HCT116 (cell line): ENCODE measurements around the gene MED31. TPM values are rescaled to one million over a fixed set of nuclear protein-coding genes. Genes with fewer than 3 reads are reported as not detected.

Source experiments
- ATAC-seq: fragments of 200-7000 bp; cut with Tn5 transposase; 2 replicates; pipeline ENCODE4 v1.9.1; 2020; ENCODE audit warnings: mild to moderate bottlenecking, moderate library complexity
- BruUV-seq: library from RNA; stranded (reverse); fragments of 400-500 nt; replicated peaks from 2 replicates; lab custom pipeline; 2021; lab: Mats Ljungman, UMichigan
- CTCF ChIA-PET: fragments of 300-600 bp; sonication (Branson Sonifier 250); formaldehyde crosslinking; loops from one replicate; lab custom pipeline; 2021; ENCODE audit warnings: antibody characterized with exemption; lab: Charles Lee
- POLR2A ChIA-PET: fragments of 300-600, 350-600 bp; sonication (Branson Sonifier 250); formaldehyde crosslinking; loops from one replicate; lab custom pipeline; 2021; ENCODE audit warnings: antibody characterized with exemption; lab: Charles Lee
- RAD21 ChIA-PET, 2 experiments: fragments of 300-600 bp; sonication (Branson Sonifier 250); formaldehyde crosslinking; loops; one replicate each; lab custom pipeline; 2023; ENCODE audit warnings: low total read pairs in 2 of 2; ENCODE audit not compliant: uncharacterized antibody in 2 of 2, unreplicated experiment in 2 of 2, low non-redundant PET in 1 of 2; lab: Charles Lee
- DNase-seq: peaks from one replicate; pipeline ENCODE4 v3.0.0-alpha.2; 2010; ENCODE audit warnings: low read depth, low spot score
- H2AFZ ChIP-seq: fragments of 200-600 bp; shearing (Covaris generic), sonication (generic); 2 replicates; pipeline ENCODE4 v1.6.1; 2017; ENCODE audit warnings: low read depth, mixed run types, mixed read lengths, antibody characterized with exemption, low read length; ENCODE audit not compliant: poor library complexity, severe bottlenecking
- H3K27ac ChIP-seq: 2 replicates; pipeline ENCODE4 v1.5.1; 2012; ENCODE audit warnings: low read depth, low read length
- H3K27me3 ChIP-seq: fragments of 200-600 bp; sonication (generic); 2 replicates; pipeline ENCODE4 v1.6.1; 2016; ENCODE audit warnings: mixed run types, low read length, mixed read lengths; ENCODE audit not compliant: insufficient read depth
- H3K36me3 ChIP-seq, 2 experiments: fragments of 200-500 bp in 1 of 2; fragments of 200-600 bp in 1 of 2; sonication (Bioruptor generic) in 1 of 2; sonication (generic) in 1 of 2; 2 replicates each; pipeline versions ENCODE4 v1.5.1 to v1.6.1; 2014 to 2016; ENCODE audit warnings: low read length in 2 of 2, inconsistent platforms in 1 of 2, mixed read lengths in 1 of 2, mixed run types in 1 of 2; ENCODE audit not compliant: insufficient read depth in 2 of 2, control insufficient read depth in 1 of 2
- H3K4me1 ChIP-seq, 2 experiments: fragments of 200-600 bp in 1 of 2; sonication (generic) in 1 of 2; 2 replicates each; pipeline versions ENCODE4 v1.5.1 to v1.6.1; 2012 to 2017; ENCODE audit warnings: low read length in 2 of 2, inconsistent platforms in 1 of 2, mild to moderate bottlenecking in 1 of 2, mixed read lengths in 1 of 2, mixed run types in 1 of 2, moderate library complexity in 1 of 2; ENCODE audit not compliant: insufficient read depth in 2 of 2, control insufficient read depth in 1 of 2
- H3K4me2 ChIP-seq: fragments of 200-600 bp; sonication (generic); 2 replicates; pipeline ENCODE4 v1.6.1; 2017; ENCODE audit warnings: mixed run types, low read length, mixed read lengths
- H3K4me3 ChIP-seq, 2 experiments: fragments of 200-600 bp in 1 of 2; sonication (generic) in 1 of 2; replicated peaks in 1 of 2; 2 replicates each; pipeline ENCODE4 v1.5.1; 2011 to 2016; ENCODE audit warnings: low read length in 2 of 2, control low read depth in 1 of 2, low read depth in 1 of 2, mild to moderate bottlenecking in 1 of 2, mixed read lengths in 1 of 2, mixed run types in 1 of 2
- H3K79me2 ChIP-seq: fragments of 200-600 bp; sonication (generic); 2 replicates; pipeline ENCODE4 v1.6.1; 2017; ENCODE audit warnings: mild to moderate bottlenecking, mixed run types, low read length, moderate library complexity, mixed read lengths; ENCODE audit not compliant: insufficient read depth
- H3K9ac ChIP-seq: fragments of 200-600 bp; sonication (generic); 2 replicates; pipeline ENCODE4 v1.6.1; 2016; ENCODE audit warnings: low read length, mixed read lengths
- H3K9me2 ChIP-seq: fragments of 200-600 bp; sonication (generic), shearing (Covaris generic); 2 replicates; pipeline ENCODE4 v1.6.1; 2017; ENCODE audit warnings: mixed run types, mild to moderate bottlenecking, moderate library complexity; ENCODE audit not compliant: insufficient read depth
- H3K9me3 ChIP-seq, 2 experiments: fragments of 200-500 bp in 1 of 2; fragments of 200-600 bp in 1 of 2; sonication (Bioruptor generic) in 1 of 2; sonication (generic) in 1 of 2; 2 replicates each; pipeline ENCODE4 v1.6.1; 2014 to 2017; ENCODE audit warnings: low read length in 2 of 2, mixed read lengths in 2 of 2, inconsistent platforms in 1 of 2, low read depth in 1 of 2, mild to moderate bottlenecking in 1 of 2, mixed run types in 1 of 2, moderate library complexity in 1 of 2; ENCODE audit not compliant: control insufficient read depth in 1 of 2, insufficient read depth in 1 of 2
- H4K20me1 ChIP-seq: fragments of 200-600 bp; sonication (generic), shearing (Covaris generic); 2 replicates; pipeline ENCODE4 v1.6.1; 2017; ENCODE audit warnings: mixed run types, mild to moderate bottlenecking, moderate library complexity; ENCODE audit not compliant: insufficient read depth
- CBX3 ChIP-seq: IDR thresholded peaks from 2 replicates; pipeline ENCODE4 v1.6.1; 2012; ENCODE audit warnings: low read depth
- CEBPB ChIP-seq: IDR thresholded peaks from 2 replicates; pipeline ENCODE4 v1.6.1; 2012; ENCODE audit warnings: low read depth
- EGR1 ChIP-seq: IDR thresholded peaks from 2 replicates; pipeline ENCODE4 v1.6.1; 2012; ENCODE audit warnings: low read depth
- ELF1 ChIP-seq: IDR thresholded peaks from 2 replicates; pipeline ENCODE4 v1.6.1; 2012; ENCODE audit warnings: low read depth, borderline replicate concordance
- EZH2 ChIP-seq: fragments of 200-600 bp; sonication (generic); IDR thresholded peaks from 2 replicates; pipeline ENCODE4 v1.6.1; 2017; ENCODE audit warnings: antibody characterized with exemption, mixed run types
- EZH2phosphoT487 ChIP-seq: fragments of 200-600 bp; IDR thresholded peaks from 2 replicates; pipeline ENCODE4 v1.6.1; 2018; ENCODE audit warnings: antibody characterized with exemption, borderline replicate concordance
- FOSL1 ChIP-seq: IDR thresholded peaks from 2 replicates; pipeline ENCODE4 v1.6.1; 2012; ENCODE audit warnings: low read depth
- JUND ChIP-seq: IDR thresholded peaks from 2 replicates; pipeline ENCODE4 v1.6.1; 2012
- MAX ChIP-seq: IDR thresholded peaks from 2 replicates; pipeline ENCODE4 v1.6.1; 2012
- SIN3A ChIP-seq: IDR thresholded peaks from 2 replicates; pipeline ENCODE4 v1.6.1; 2012; ENCODE audit warnings: low read depth
- SP1 ChIP-seq: IDR thresholded peaks from 2 replicates; pipeline ENCODE4 v1.6.1; 2012; ENCODE audit warnings: low read depth
- SRF ChIP-seq: IDR thresholded peaks from 2 replicates; pipeline ENCODE4 v1.6.1; 2012; ENCODE audit warnings: low read depth
- TCF7L2 ChIP-seq: IDR thresholded peaks from 2 replicates; pipeline ENCODE4 v1.7.0; 2011; ENCODE audit warnings: borderline replicate concordance, inconsistent platforms; ENCODE audit not compliant: insufficient read depth, insufficient read length; ENCODE audit errors: extremely low read depth
- YY1 ChIP-seq: IDR thresholded peaks from 2 replicates; pipeline ENCODE4 v1.6.1; 2011; ENCODE audit warnings: low read length, low read depth, moderate library complexity, mild to moderate bottlenecking; ENCODE audit not compliant: insufficient replicate concordance; ENCODE audit errors: extremely low read depth
- ZBTB33 ChIP-seq: IDR thresholded peaks from 2 replicates; pipeline ENCODE4 v1.6.1; 2011; ENCODE audit warnings: mild to moderate bottlenecking, low read length, moderate library complexity; ENCODE audit not compliant: insufficient replicate concordance; ENCODE audit errors: extremely low read depth
- ZFX ChIP-seq: fragments of 450-650 bp; IDR thresholded peaks from 2 replicates; pipeline ENCODE4 v1.6.1; 2017
- intact Hi-C: fragments of 100-400 bp; cut with micrococcal nuclease; formaldehyde crosslinking; loops from 2 replicates; pipeline ENCODE4 v1.10.0; 2022
- total RNA-seq: library from RNA; stranded (reverse); gene quantifications from one replicate; pipeline ENCODE4 v1.2.1, GENCODE V29; 2021; ENCODE audit not compliant: unreplicated experiment
- TF ChIP-seq, protein P1 (sequence below): IDR thresholded peaks from 2 replicates; pipeline ENCODE4 v1.6.1; 2012; ENCODE audit warnings: low read depth
- TF ChIP-seq, protein P2 (sequence below): IDR thresholded peaks from 2 replicates; pipeline ENCODE4 v1.6.1; 2012

The MED31 gene
- total RNA-seq, 1 experiment from 2014 or later, result 20.3 TPM

- no peak for TF ChIP-seq SRF
- no peak for TF ChIP-seq EZH2
- TF ChIP-seq, all 23 proteins: peak for 0
Measured at GRCh38 chr17:6626616-6627015, 24.8 kb downstream of the MED31 start (continued).

DNA sequence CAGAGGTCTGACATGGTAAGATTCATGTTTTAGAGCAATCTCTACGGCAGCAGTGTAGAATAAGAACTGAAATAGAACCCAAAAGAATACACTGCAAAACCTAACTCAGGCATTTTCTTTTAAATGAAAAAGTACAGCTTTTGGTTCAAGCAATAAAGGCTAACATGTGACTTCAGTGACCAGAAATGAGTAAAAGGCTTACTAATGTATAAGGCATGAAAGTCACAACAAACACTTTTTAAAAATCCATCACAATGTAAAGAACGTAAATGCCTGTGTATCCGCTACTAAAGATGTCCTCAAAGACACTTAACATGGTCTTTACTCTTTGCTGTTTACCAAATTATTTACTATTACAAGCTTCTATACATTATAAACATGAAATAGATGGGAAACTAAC is 27.5 kb downstream of the MED31 start:
- H3K9me2 ChIP-seq, result no peaks in the 10 kb centered on the region
- no peaks in the 10 kb centered on the region for H3K4me1 ChIP-seq
- H3K27me3 ChIP-seq, result no peaks in the 10 kb centered on the region
- peaks cover 44 to 46% of the 10 kb centered on the region in 2 experiments for H3K36me3 ChIP-seq
- no peak overlapping the region for H3K9ac ChIP-seq
- POLR2A ChIA-PET, result no interaction called here
- CTCF ChIA-PET, result no interaction called here
- no peak overlapping the region for H2AFZ ChIP-seq
- no TSS peak for BruUV-seq
- no peaks in the 10 kb centered on the region for H4K20me1 ChIP-seq
- intact Hi-C loops, result no loop called here
- H3K9me3 ChIP-seq, result no peaks in the 10 kb centered on the region
- DNase-seq (no peak), ATAC-seq (no peak)
- H3K79me2 ChIP-seq, result peaks cover 20% of the 10 kb centered on the region; the same call in 1 of the 2 replicates
- TF ChIP-seq EGR1, result no peak
- TF ChIP-seq YY1, result no peak
- TF ChIP-seq SP1, result no peak
- TF ChIP-seq FOSL1, result no peak
- TF ChIP-seq EZH2phosphoT487, result no peak
- TF ChIP-seq, protein P1, sequence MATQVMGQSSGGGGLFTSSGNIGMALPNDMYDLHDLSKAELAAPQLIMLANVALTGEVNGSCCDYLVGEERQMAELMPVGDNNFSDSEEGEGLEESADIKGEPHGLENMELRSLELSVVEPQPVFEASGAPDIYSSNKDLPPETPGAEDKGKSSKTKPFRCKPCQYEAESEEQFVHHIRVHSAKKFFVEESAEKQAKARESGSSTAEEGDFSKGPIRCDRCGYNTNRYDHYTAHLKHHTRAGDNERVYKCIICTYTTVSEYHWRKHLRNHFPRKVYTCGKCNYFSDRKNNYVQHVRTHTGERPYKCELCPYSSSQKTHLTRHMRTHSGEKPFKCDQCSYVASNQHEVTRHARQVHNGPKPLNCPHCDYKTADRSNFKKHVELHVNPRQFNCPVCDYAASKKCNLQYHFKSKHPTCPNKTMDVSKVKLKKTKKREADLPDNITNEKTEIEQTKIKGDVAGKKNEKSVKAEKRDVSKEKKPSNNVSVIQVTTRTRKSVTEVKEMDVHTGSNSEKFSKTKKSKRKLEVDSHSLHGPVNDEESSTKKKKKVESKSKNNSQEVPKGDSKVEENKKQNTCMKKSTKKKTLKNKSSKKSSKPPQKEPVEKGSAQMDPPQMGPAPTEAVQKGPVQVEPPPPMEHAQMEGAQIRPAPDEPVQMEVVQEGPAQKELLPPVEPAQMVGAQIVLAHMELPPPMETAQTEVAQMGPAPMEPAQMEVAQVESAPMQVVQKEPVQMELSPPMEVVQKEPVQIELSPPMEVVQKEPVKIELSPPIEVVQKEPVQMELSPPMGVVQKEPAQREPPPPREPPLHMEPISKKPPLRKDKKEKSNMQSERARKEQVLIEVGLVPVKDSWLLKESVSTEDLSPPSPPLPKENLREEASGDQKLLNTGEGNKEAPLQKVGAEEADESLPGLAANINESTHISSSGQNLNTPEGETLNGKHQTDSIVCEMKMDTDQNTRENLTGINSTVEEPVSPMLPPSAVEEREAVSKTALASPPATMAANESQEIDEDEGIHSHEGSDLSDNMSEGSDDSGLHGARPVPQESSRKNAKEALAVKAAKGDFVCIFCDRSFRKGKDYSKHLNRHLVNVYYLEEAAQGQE, result no peak
- TF ChIP-seq TCF7L2, result no peak
- no peak for TF ChIP-seq JUND
- no peak for TF ChIP-seq ZFX
- no peak for TF ChIP-seq CBX3
- no peak for TF ChIP-seq MAX
- no peak for TF ChIP-seq ZBTB33
- TF ChIP-seq, protein P2, sequence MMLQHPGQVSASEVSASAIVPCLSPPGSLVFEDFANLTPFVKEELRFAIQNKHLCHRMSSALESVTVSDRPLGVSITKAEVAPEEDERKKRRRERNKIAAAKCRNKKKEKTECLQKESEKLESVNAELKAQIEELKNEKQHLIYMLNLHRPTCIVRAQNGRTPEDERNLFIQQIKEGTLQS, result no peak
- TF ChIP-seq CEBPB, result no peak
- no peak for TF ChIP-seq SIN3A
- no peak for TF ChIP-seq ELF1
- no peak overlapping the region for H3K27ac ChIP-seq
- RAD21 ChIA-PET, result no interaction called here
- H3K4me3 ChIP-seq, result no peak overlapping the region
- no peak overlapping the region for H3K4me2 ChIP-seq
